Coronary artery (tissue), 2 donors: ENCODE measurements around the gene SIGLEC1.

ENCODE experiments used
- DNase-seq: peaks from one replicate; pipeline ENCODE4 v3.0.0-alpha.2; 2017; ENCODE audit warnings: low spot score
- H3K27ac ChIP-seq, 2 donors: fragments of 200-600 bp; sonication (generic); one replicate each; pipeline ENCODE4 v1.5.1; 2016 to 2019
- H3K4me3 ChIP-seq: fragments of 200-600 bp; sonication (generic); 2 replicates; pipeline ENCODE4 v1.5.1; 2016; ENCODE audit warnings: mild to moderate bottlenecking, moderate library complexity
- CTCF ChIP-seq: fragments of 200-600 bp; sonication (generic); IDR thresholded peaks from one replicate; pipeline ENCODE4 v1.5.1; 2019; ENCODE audit warnings: antibody characterized with exemption

SIGLEC1 gene

GRCh38 chr20:3712279-3712873 lies at the start of gene SIGLEC1:
Gene SIGLEC1 (minus strand): TSS chr20:3712600. CDS start chr20:3707128, 5,472 bp downstream.
- TF ChIP-seq CTCF, result no peak
- DNase-seq, result no peak
- Histone ChIP-seq H3K4me3 (peak within 1 kb of the TSS; percentile 53), H3K27ac (peak within 1 kb of the TSS in 1 of 2 donors; percentile 68)

GRCh38 chr20:3760655-3761348 lies 48.4 kb upstream of the SIGLEC1 start:
- H3K4me3 ChIP-seq, result no peak overlapping the region
- no peak overlapping the region for H3K27ac ChIP-seq
- TF ChIP-seq CTCF, result no peak

GRCh38 chr20:3759884-3760283 lies 47.5 kb upstream of the SIGLEC1 start:
- no peak for TF ChIP-seq CTCF
- Histone ChIP-seq H3K27ac (no peak overlapping the region), H3K4me3 (no peak overlapping the region)
- DNase-seq, result no peak

More at GRCh38 chr20:3760655-3761348, 48.4 kb upstream of the SIGLEC1 start:
- DNase-seq, result no peak

- no peak for DNase-seq
- TF ChIP-seq CTCF, result no peak
- peak overlapping the region in 1 of 2 donors; percentile 41 for H3K27ac ChIP-seq
- H3K4me3 ChIP-seq, result no peak overlapping the region
These were observed 47.0 kb upstream of the SIGLEC1 start for GRCh38 chr20:3759316-3759823.

GRCh38 chr20:3758566-3758965 lies 46.2 kb upstream of the SIGLEC1 start:
- no peak for TF ChIP-seq CTCF
- no peak for DNase-seq
- Histone ChIP-seq H3K27ac (peak overlapping the region in 1 of 2 donors; percentile 41), H3K4me3 (no peak overlapping the region)

GRCh38 chr20:3757268-3757667 lies 44.9 kb upstream of the SIGLEC1 start:
- Histone ChIP-seq H3K4me3 (no peak overlapping the region), H3K27ac (peak overlapping the region in 1 of 2 donors; percentile 13)
- no peak for TF ChIP-seq CTCF
- no peak for DNase-seq
